ENCODE measurements around the gene MIA. TPM values are rescaled to one million over a fixed set of nuclear protein-coding genes. Genes with fewer than 3 reads are reported as not detected.

Gene MIA
- total RNA-seq, 1 donor from 2014 or later: 1.2 TPM

- H3K9me3 Mint-ChIP-seq: no peaks in the 10 kb centered on the region
- H3K27ac Mint-ChIP-seq: peak overlapping the region; percentile 66
- H3K27me3 Mint-ChIP-seq (ENCODE audit: low read depth): no peaks in the 10 kb centered on the region
- TF ChIP-seq CTCF (IDR thresholded peaks at IDR 0.05; ENCODE audit: unreplicated experiment): no peak
- DNase-seq (ENCODE audit: low spot score in 2 of 2, unreplicated experiment in 2 of 2): no peak
- H3K4me1 Mint-ChIP-seq: peaks cover 61% of the 10 kb centered on the region
- peaks cover 2% of the 10 kb centered on the region for H3K36me3 Mint-ChIP-seq
- peak overlapping the region; percentile 82 for H3K4me3 Mint-ChIP-seq
These were observed 27.2 kb downstream of the MIA start for GRCh38 chr19:40802300-40803169.

GRCh38 chr19:40803170-40803856 is 28.0 kb downstream of the MIA start:
- peak overlapping the region; percentile 66 for H3K27ac Mint-ChIP-seq
- no peak for TF ChIP-seq CTCF (IDR thresholded peaks at IDR 0.05; ENCODE audit: unreplicated experiment)

GRCh38 chr19:40803857-40804782 is 28.8 kb downstream of the MIA start:
- H3K4me1 Mint-ChIP-seq: peaks cover 58% of the 10 kb centered on the region
- DNase-seq (ENCODE audit: low spot score in 2 of 2, unreplicated experiment in 2 of 2): no peak
- no peaks in the 10 kb centered on the region for H3K9me3 Mint-ChIP-seq
- H3K36me3 Mint-ChIP-seq: peaks cover 4% of the 10 kb centered on the region
- peak overlapping the region; percentile 62 for H3K27ac Mint-ChIP-seq
- no peak overlapping the region for H3K4me3 Mint-ChIP-seq
- no peaks in the 10 kb centered on the region for H3K27me3 Mint-ChIP-seq (ENCODE audit: low read depth)
- TF ChIP-seq CTCF (IDR thresholded peaks at IDR 0.05; ENCODE audit: unreplicated experiment): no peak

More at GRCh38 chr19:40803170-40803856, 28.0 kb downstream of the MIA start:
- H3K4me1 Mint-ChIP-seq: peaks cover 61% of the 10 kb centered on the region
- no peaks in the 10 kb centered on the region for H3K9me3 Mint-ChIP-seq
- H3K4me3 Mint-ChIP-seq: peak overlapping the region; percentile 33
- DNase-seq (ENCODE audit: low spot score in 2 of 2, unreplicated experiment in 2 of 2): no peak
- peaks cover 4% of the 10 kb centered on the region for H3K36me3 Mint-ChIP-seq
- H3K27me3 Mint-ChIP-seq (ENCODE audit: low read depth): no peaks in the 10 kb centered on the region

GRCh38 chr19:40804783-40805242 is 29.5 kb downstream of the MIA start:
- Mint-ChIP-seq H3K9me3 (no peaks in the 10 kb centered on the region), H3K36me3 (peaks cover 4% of the 10 kb centered on the region), H3K27ac (peak overlapping the region; percentile 62), H3K4me1 (peaks cover 60% of the 10 kb centered on the region), H3K4me3 (no peak overlapping the region), H3K27me3 (ENCODE audit: low read depth) (no peaks in the 10 kb centered on the region)
- no peak for TF ChIP-seq CTCF (IDR thresholded peaks at IDR 0.05; ENCODE audit: unreplicated experiment)
- no peak for DNase-seq (ENCODE audit: low spot score in 2 of 2, unreplicated experiment in 2 of 2)

- peaks cover 4% of the 10 kb centered on the region for H3K36me3 Mint-ChIP-seq
- TF ChIP-seq CTCF (IDR thresholded peaks at IDR 0.05; ENCODE audit: unreplicated experiment): no peak
- no peaks in the 10 kb centered on the region for H3K9me3 Mint-ChIP-seq
- H3K4me1 Mint-ChIP-seq: peaks cover 60% of the 10 kb centered on the region
- no peak overlapping the region for H3K4me3 Mint-ChIP-seq
- H3K27ac Mint-ChIP-seq: peak overlapping the region; percentile 50
- no peaks in the 10 kb centered on the region for H3K27me3 Mint-ChIP-seq (ENCODE audit: low read depth)
- no peak for DNase-seq (ENCODE audit: low spot score in 2 of 2, unreplicated experiment in 2 of 2)
These were observed 30.0 kb downstream of the MIA start for GRCh38 chr19:40805258-40805868.

Measured in mesothelial cell of epicardium (in vitro differentiated cells).